CD4-positive, alpha-beta T cell (primary cell): ENCODE measurements around the gene SPECC1. TPM values are rescaled to one million over a fixed set of nuclear protein-coding genes. Genes with fewer than 3 reads are reported as not detected.

Experiments
- ATAC-seq: fragments of 200-7000 bp; cut with Tn5 transposase; one replicate; pipeline ENCODE4 v1.10.0; 2022; ENCODE audit warnings: mild to moderate bottlenecking; ENCODE audit not compliant: poor library complexity
- CTCF ChIA-PET: fragments of 350-600 bp; sonication (Branson Sonifier 250); formaldehyde crosslinking; loops from one replicate; lab custom pipeline; 2021; ENCODE audit warnings: antibody characterized with exemption, inconsistent platforms; lab: Charles Lee
- POLR2A ChIA-PET: fragments of 350-600 bp; sonication (Branson Sonifier 250); formaldehyde crosslinking; loops from one replicate; lab custom pipeline; 2021; ENCODE audit warnings: antibody characterized with exemption, inconsistent platforms; lab: Charles Lee
- DNase-seq, 14 experiments: peaks; one replicate each; pipeline ENCODE4 v3.0.0-alpha.2; 2013 to 2020; ENCODE audit warnings: mixed read lengths in 2 of 14
- H3K27ac ChIP-seq, 2 donors: one replicate each; pipeline versions ENCODE4 v1.5.1 to v1.7.0; 2013; ENCODE audit warnings: low read length in 2 of 2, low read depth in 1 of 2, mild to moderate bottlenecking in 1 of 2
- H3K27me3 ChIP-seq, 2 experiments: 1 replicate in 1 of 2; 2 replicates in 1 of 2; pipeline versions ENCODE4 v1.6.1 to v1.7.0; 2013; ENCODE audit warnings: low read length in 2 of 2, control low read depth in 1 of 2, mild to moderate bottlenecking in 1 of 2, moderate library complexity in 1 of 2; ENCODE audit not compliant: insufficient read depth in 2 of 2, control insufficient read depth in 1 of 2
- H3K36me3 ChIP-seq: one replicate; pipeline ENCODE4 v1.6.1; 2013; ENCODE audit warnings: low read length, control low read depth; ENCODE audit not compliant: insufficient read depth
- H3K4me1 ChIP-seq: one replicate; pipeline ENCODE4 v1.6.1; 2013; ENCODE audit warnings: low read length, control low read depth; ENCODE audit not compliant: insufficient read depth
- H3K4me3 ChIP-seq: one replicate; pipeline ENCODE4 v1.5.1; 2013; ENCODE audit warnings: mild to moderate bottlenecking, low read length, moderate library complexity
- H3K9me3 ChIP-seq, 2 experiments: 1 replicate in 1 of 2; 2 replicates in 1 of 2; pipeline versions ENCODE4 v1.6.1 to v1.7.0; 2013; ENCODE audit warnings: low read length in 2 of 2, mild to moderate bottlenecking in 2 of 2, control low read depth in 1 of 2, moderate library complexity in 1 of 2; ENCODE audit not compliant: control insufficient read depth in 1 of 2, insufficient read depth in 1 of 2
- H3K27ac Mint-ChIP-seq: one replicate; pipeline ENCODE4 v1.8.0; 2020; ENCODE audit warnings: mixed read lengths
- H3K27me3 Mint-ChIP-seq: one replicate; pipeline ENCODE4 v1.8.0; 2021; ENCODE audit warnings: mixed read lengths
- H3K36me3 Mint-ChIP-seq: one replicate; pipeline ENCODE4 v1.8.0; 2021; ENCODE audit warnings: low read depth, mixed read lengths
- H3K4me1 Mint-ChIP-seq: one replicate; pipeline ENCODE4 v1.8.0; 2021; ENCODE audit warnings: low read depth, mixed read lengths
- H3K4me3 Mint-ChIP-seq: one replicate; pipeline ENCODE4 v1.8.0; 2020; ENCODE audit warnings: mild to moderate bottlenecking, mixed read lengths
- H3K9me3 Mint-ChIP-seq: one replicate; pipeline ENCODE4 v1.8.0; 2020; ENCODE audit warnings: mixed read lengths
- CTCF ChIP-seq: fragments of 200-600 bp; IDR thresholded peaks from one replicate; pipeline ENCODE4 v1.8.0; 2022; ENCODE audit warnings: antibody characterized with exemption, mild to moderate bottlenecking
- intact Hi-C, 2 experiments: fragments of 100-400 bp; cut with DNase I in 1 of 2; cut with micrococcal nuclease in 1 of 2; formaldehyde crosslinking; loops; one replicate each; pipeline versions ENCODE4 v1.15.1 to v1.9.0; 2023 to 2025; cut with DNase I, micrococcal nuclease
- total RNA-seq, 174 experiments: library from RNA in 2 of 174; stranded (reverse) in 2 of 174; gene quantifications; one replicate each; pipeline ENCODE4 v1.2.3 and lab custom pipeline; 2021 to 2026

Gene SPECC1
- total RNA-seq, 2 experiments from 2014 or later, result 4.3 to 4.4 TPM

GRCh38 chr17:20008242-20009051, 712 bp upstream of the SPECC1 start:
- no peak overlapping the region for H3K27ac Mint-ChIP-seq
- TF ChIP-seq CTCF, result no peak
- POLR2A ChIA-PET, result interaction anchor here (0.6 to 1.5 kb wide), 3 partner anchors 17 to 237 kb away, joined by 3 to 4 read pairs (median 3); no protein-coding TSS in a partner anchor
- peaks cover 20% of the 10 kb centered on the region for H3K4me1 Mint-ChIP-seq
- DNase-seq (peak in 7 of 14 experiments; percentile 2 to 49 (median 16)), ATAC-seq (peak; percentile 16)
- Histone ChIP-seq H3K27me3 (peaks cover 6 to 41% of the 10 kb centered on the region in 2 experiments), H3K4me1 (peaks cover 18% of the 10 kb centered on the region), H3K4me3 (peak overlapping the region; percentile 78), H3K9me3 (no peaks in the 10 kb centered on the region), H3K27ac (no peak overlapping the region), H3K36me3 (no peaks in the 10 kb centered on the region)
- CTCF ChIA-PET, result interaction anchor here (0.5 to 2.1 kb wide), 11 partner anchors 12 to 151 kb away, joined by 3 to 19 read pairs (median 5); partner anchors contain the start of gene AKAP10
- no peaks in the 10 kb centered on the region for H3K9me3 Mint-ChIP-seq
- H3K27me3 Mint-ChIP-seq, result peaks cover 64% of the 10 kb centered on the region
- H3K36me3 Mint-ChIP-seq, result no peaks in the 10 kb centered on the region
- H3K4me3 Mint-ChIP-seq, result peak overlapping the region; percentile 93
- intact Hi-C loops, result loop anchor here in 1 of 2 experiments (2.0 kb wide), 1 partner anchor 30 kb away; no protein-coding TSS in a partner anchor

- ATAC-seq (no peak), DNase-seq (no peak)
- no peak for TF ChIP-seq CTCF
- POLR2A ChIA-PET, result interaction anchor here (0.6 to 1.5 kb wide), 4 partner anchors 17 to 238 kb away, joined by 3 to 4 read pairs (median 3); no protein-coding TSS in a partner anchor
- H3K27ac Mint-ChIP-seq, result no peak overlapping the region
- CTCF ChIA-PET, result interaction anchor here (0.5 to 2.1 kb wide), 11 partner anchors 12 to 152 kb away, joined by 3 to 19 read pairs (median 5); partner anchors contain the start of gene AKAP10
- H3K36me3 ChIP-seq, result no peaks in the 10 kb centered on the region
- peaks cover 20% of the 10 kb centered on the region for H3K4me1 Mint-ChIP-seq
- H3K27ac ChIP-seq, result no peak overlapping the region
- H3K4me1 ChIP-seq, result peaks cover 18% of the 10 kb centered on the region
- H3K27me3 Mint-ChIP-seq, result peaks cover 66% of the 10 kb centered on the region
- H3K9me3 Mint-ChIP-seq, result no peaks in the 10 kb centered on the region
- H3K4me3 ChIP-seq, result peak overlapping the region; percentile 78
- peak overlapping the region; percentile 93 for H3K4me3 Mint-ChIP-seq
- intact Hi-C loops, result loop anchor here in 1 of 2 experiments (2.0 kb wide), 1 partner anchor 30 kb away; no protein-coding TSS in a partner anchor
- H3K27me3 ChIP-seq, result peaks cover 7 to 44% of the 10 kb centered on the region in 2 experiments
- H3K9me3 ChIP-seq, result no peaks in the 10 kb centered on the region
- H3K36me3 Mint-ChIP-seq, result no peaks in the 10 kb centered on the region
These were observed 182 bp upstream of the SPECC1 start for GRCh38 chr17:20009052-20009301.

GRCh38 chr17:20010099-20010863, 1.1 kb downstream of the SPECC1 start:
- peak overlapping the region; percentile 39 for H3K4me3 ChIP-seq
- H3K27me3 Mint-ChIP-seq, result peaks cover 73% of the 10 kb centered on the region
- H3K4me1 ChIP-seq, result peaks cover 18% of the 10 kb centered on the region
- TF ChIP-seq CTCF, result no peak
- H3K4me1 Mint-ChIP-seq, result peaks cover 20% of the 10 kb centered on the region
- no peak for ATAC-seq
- H3K27ac ChIP-seq, result no peak overlapping the region
- CTCF ChIA-PET, result interaction anchor here (0.7 to 2.1 kb wide), 9 partner anchors 9 to 110 kb away, joined by 3 to 8 read pairs (median 4); partner anchors contain the start of gene AKAP10
- DNase-seq, result peak in 4 of 14 experiments; percentile 9 to 64 (median 45)
- POLR2A ChIA-PET, result interaction anchor here (1.0 to 1.7 kb wide), 3 partner anchors 17 to 61 kb away, joined by 3 to 4 read pairs (median 3); partner anchors contain the start of gene AKAP10
- no peak overlapping the region for H3K27ac Mint-ChIP-seq
- intact Hi-C loops, result no loop called here
- H3K9me3 ChIP-seq, result no peaks in the 10 kb centered on the region
- no peaks in the 10 kb centered on the region for H3K9me3 Mint-ChIP-seq
- peaks cover 7 to 44% of the 10 kb centered on the region in 2 experiments for H3K27me3 ChIP-seq
- H3K4me3 Mint-ChIP-seq, result peak overlapping the region; percentile 91
- H3K36me3 ChIP-seq, result no peaks in the 10 kb centered on the region
- H3K36me3 Mint-ChIP-seq, result no peaks in the 10 kb centered on the region
